OCI-LY3 (cell line): Measurements from ENCODE around the gene TUBGCP2.

Source experiments
- H2AFZ ChIP-seq: fragments of 200-600, 300-600 bp; shearing (Covaris generic); 2 replicates; pipeline ENCODE4 v1.6.0; 2014; ENCODE audit warnings: antibody characterized with exemption, low read depth, low read length
- H3K27ac ChIP-seq: fragments of 200-600, 300-600 bp; sonication (generic); 2 replicates; pipeline ENCODE4 v1.5.1; 2014; ENCODE audit warnings: mild to moderate bottlenecking, low read length, moderate library complexity, mixed read lengths
- H3K27me3 ChIP-seq: fragments of 200-600, 300-600 bp; sonication (generic); 2 replicates; pipeline ENCODE4 v1.6.1; 2014; ENCODE audit warnings: low read depth, low read length, mixed read lengths
- H3K36me3 ChIP-seq: fragments of 200-600, 300-600 bp; sonication (generic); replicated peaks from 2 replicates; pipeline ENCODE3; 2014; ENCODE audit warnings: low read depth, low read length, mixed read lengths
- H3K4me1 ChIP-seq: fragments of 300-600, 200-600 bp; sonication (generic); 2 replicates; pipeline ENCODE4 v1.6.1; 2014; ENCODE audit warnings: low read length, mixed read lengths
- H3K4me2 ChIP-seq: fragments of 200-600, 300-600 bp; sonication (generic); 2 replicates; pipeline ENCODE4 v1.6.1; 2014; ENCODE audit warnings: low read length, mixed read lengths
- H3K4me3 ChIP-seq: fragments of 300-600, 200-600 bp; sonication (generic); 2 replicates; pipeline ENCODE4 v1.5.1; 2014; ENCODE audit warnings: antibody characterized with exemption, mild to moderate bottlenecking, low read length, moderate library complexity
- H3K79me2 ChIP-seq: fragments of 300-600, 200-600 bp; shearing (Covaris generic); 2 replicates; pipeline ENCODE4 v1.6.1; 2014; ENCODE audit warnings: mild to moderate bottlenecking, low read length, mixed read lengths
- H3K9ac ChIP-seq: fragments of 300-600, 200-600 bp; shearing (Covaris generic); 2 replicates; pipeline ENCODE4 v1.6.0; 2014; ENCODE audit warnings: mild to moderate bottlenecking, low read length, moderate library complexity
- H3K9me3 ChIP-seq: fragments of 200-600, 300-600 bp; shearing (Covaris generic); 2 replicates; pipeline ENCODE4 v1.6.1; 2014; ENCODE audit warnings: low read length, mixed read lengths; ENCODE audit not compliant: insufficient read depth
- H4K20me1 ChIP-seq: fragments of 200-600, 300-600 bp; sonication (generic); 2 replicates; pipeline ENCODE4 v1.6.1; 2016; ENCODE audit warnings: low read length, mixed read lengths; ENCODE audit not compliant: insufficient read depth
- CTCF ChIP-seq: fragments of 200-600, 300-600 bp; sonication (generic); IDR thresholded peaks from 2 replicates; pipeline ENCODE4 v1.5.1; 2014; ENCODE audit warnings: antibody characterized with exemption, low read length, low read depth
- EZH2phosphoT487 ChIP-seq: fragments of 200-600 bp; shearing (Covaris generic); IDR thresholded peaks from 2 replicates; pipeline ENCODE4 v1.6.1; 2018; ENCODE audit warnings: antibody characterized with exemption, mixed run types, low read depth

TUBGCP2 gene

GRCh38 chr10:133230387-133231195, 78.1 kb downstream of the TUBGCP2 start:
- H3K27me3 ChIP-seq = no peaks in the 10 kb centered on the region
- TF ChIP-seq CTCF (no peak), EZH2phosphoT487 (no peak)

GRCh38 chr10:133230044-133230361, 78.7 kb downstream of the TUBGCP2 start, which contains the start of gene UTF1:
UTF1 (plus strand) TSS chr10:133230217; CDS start chr10:133230289, 72 bp downstream.
- Histone ChIP-seq H3K27ac (no peak within 1 kb of the TSS), H3K4me3 (no peak within 1 kb of the TSS), H3K9me3 (no peaks in the 10 kb centered on the region), H3K27me3 (no peaks in the 10 kb centered on the region), H3K36me3 (no peaks in the 10 kb centered on the region), H3K4me1 (no peaks in the 10 kb centered on the region), H4K20me1 (no peaks in the 10 kb centered on the region), H2AFZ (no peak within 1 kb of the TSS), H3K9ac (no peak within 1 kb of the TSS), H3K4me2 (no peak within 1 kb of the TSS), H3K79me2 (no peaks in the 10 kb centered on the region)
- TF ChIP-seq CTCF (no peak), EZH2phosphoT487 (no peak)

More at GRCh38 chr10:133230387-133231195, 78.1 kb downstream of the TUBGCP2 start:
- H2AFZ ChIP-seq = no peak overlapping the region
- H4K20me1 ChIP-seq = no peaks in the 10 kb centered on the region
- no peaks in the 10 kb centered on the region for H3K9me3 ChIP-seq
- no peak overlapping the region for H3K4me2 ChIP-seq
- H3K9ac ChIP-seq = no peak overlapping the region
- H3K27ac ChIP-seq = no peak overlapping the region
- no peaks in the 10 kb centered on the region for H3K36me3 ChIP-seq
- no peaks in the 10 kb centered on the region for H3K4me1 ChIP-seq
- no peaks in the 10 kb centered on the region for H3K79me2 ChIP-seq
- no peak overlapping the region for H3K4me3 ChIP-seq

GRCh38 chr10:133229265-133230043, 79.2 kb downstream of the TUBGCP2 start:
- no peak overlapping the region for H3K4me3 ChIP-seq
- TF ChIP-seq CTCF = no peak
- no peak for TF ChIP-seq EZH2phosphoT487
- no peak overlapping the region for H2AFZ ChIP-seq
- no peaks in the 10 kb centered on the region for H4K20me1 ChIP-seq
- no peaks in the 10 kb centered on the region for H3K9me3 ChIP-seq
- no peaks in the 10 kb centered on the region for H3K27me3 ChIP-seq
- no peaks in the 10 kb centered on the region for H3K79me2 ChIP-seq
- H3K4me1 ChIP-seq = no peaks in the 10 kb centered on the region
- no peak overlapping the region for H3K27ac ChIP-seq
- H3K4me2 ChIP-seq = no peak overlapping the region
- no peaks in the 10 kb centered on the region for H3K36me3 ChIP-seq
- no peak overlapping the region for H3K9ac ChIP-seq
